ENCODE data around the gene STXBP5L. TPM values are rescaled to one million over a fixed set of nuclear protein-coding genes. Genes with fewer than 3 reads are reported as not detected.

STXBP5L gene
- total RNA-seq, 1 donor from 2014 or later, result not detected

- no peak overlapping the region for H3K4me3 ChIP-seq (ENCODE audit: low read depth, low read length)
- FAIRE-seq (no peak), DNase-seq (ENCODE audit: low read depth) (no peak)
- TF ChIP-seq CTCF (IDR thresholded peaks at IDR 0.05; ENCODE audit: insufficient read depth, low read length, severe bottlenecking), result no peak
- no peaks in the 10 kb centered on the region for H3K27me3 ChIP-seq (ENCODE audit: control insufficient read depth, insufficient read depth, low read length)
- H3K36me3 ChIP-seq (ENCODE audit: control insufficient read depth, insufficient read depth, low read length), result no peaks in the 10 kb centered on the region
Observed at GRCh38 chr3:121405631-121406030, 497.6 kb downstream of the STXBP5L start.

GRCh38 chr3:121411523-121411922 lies 503.5 kb downstream of the STXBP5L start:
- H3K4me3 ChIP-seq (ENCODE audit: low read depth, low read length), result no peak overlapping the region
- H3K36me3 ChIP-seq (ENCODE audit: control insufficient read depth, insufficient read depth, low read length), result no peaks in the 10 kb centered on the region
- no peaks in the 10 kb centered on the region for H3K27me3 ChIP-seq (ENCODE audit: control insufficient read depth, insufficient read depth, low read length)
- DNase-seq (ENCODE audit: low read depth), result peak; percentile 59
- no peak for TF ChIP-seq CTCF (IDR thresholded peaks at IDR 0.05; ENCODE audit: insufficient read depth, low read length, severe bottlenecking)
- no peak for FAIRE-seq

GRCh38 chr3:121414924-121415323 lies 506.9 kb downstream of the STXBP5L start:
- H3K27me3 ChIP-seq (ENCODE audit: control insufficient read depth, insufficient read depth, low read length), result no peaks in the 10 kb centered on the region
- DNase-seq (ENCODE audit: low read depth) (peak; percentile 7), FAIRE-seq (no peak)
- no peaks in the 10 kb centered on the region for H3K36me3 ChIP-seq (ENCODE audit: control insufficient read depth, insufficient read depth, low read length)
- H3K4me3 ChIP-seq (ENCODE audit: low read depth, low read length), result no peak overlapping the region
- no peak for TF ChIP-seq CTCF (IDR thresholded peaks at IDR 0.05; ENCODE audit: insufficient read depth, low read length, severe bottlenecking)

GRCh38 chr3:121418182-121418581 lies 510.2 kb downstream of the STXBP5L start:
- DNase-seq (ENCODE audit: low read depth) (no peak), FAIRE-seq (no peak)
- H3K27me3 ChIP-seq (ENCODE audit: control insufficient read depth, insufficient read depth, low read length), result no peaks in the 10 kb centered on the region
- H3K36me3 ChIP-seq (ENCODE audit: control insufficient read depth, insufficient read depth, low read length), result no peaks in the 10 kb centered on the region
- no peak for TF ChIP-seq CTCF (IDR thresholded peaks at IDR 0.05; ENCODE audit: insufficient read depth, low read length, severe bottlenecking)
- no peak overlapping the region for H3K4me3 ChIP-seq (ENCODE audit: low read depth, low read length)

GRCh38 chr3:121424549-121424948 lies 516.5 kb downstream of the STXBP5L start:
- peaks cover 2% of the 10 kb centered on the region for H3K36me3 ChIP-seq (ENCODE audit: control insufficient read depth, insufficient read depth, low read length)
- no peak for DNase-seq (ENCODE audit: low read depth)
- TF ChIP-seq CTCF (IDR thresholded peaks at IDR 0.05; ENCODE audit: insufficient read depth, low read length, severe bottlenecking), result no peak
- H3K27me3 ChIP-seq (ENCODE audit: control insufficient read depth, insufficient read depth, low read length), result no peaks in the 10 kb centered on the region
- FAIRE-seq, result no peak
- H3K4me3 ChIP-seq (ENCODE audit: low read depth, low read length), result no peak overlapping the region

- Histone ChIP-seq H3K4me3 (ENCODE audit: low read depth, low read length) (no peak overlapping the region), H3K36me3 (ENCODE audit: control insufficient read depth, insufficient read depth, low read length) (peaks cover 2% of the 10 kb centered on the region), H3K27me3 (ENCODE audit: control insufficient read depth, insufficient read depth, low read length) (no peaks in the 10 kb centered on the region)
- no peak for TF ChIP-seq CTCF (IDR thresholded peaks at IDR 0.05; ENCODE audit: insufficient read depth, low read length, severe bottlenecking)
- peak; percentile 13 for FAIRE-seq
- no peak for DNase-seq (ENCODE audit: low read depth)
Observed at GRCh38 chr3:121430664-121431215, 522.7 kb downstream of the STXBP5L start.

All from bronchial epithelial cell (primary cell).